Erythroblast (primary cell): Measurements from ENCODE around the gene MYO9B.
"Not testable (repeated sequence)": the region's sequence is repeated elsewhere in the genome, so short reads cannot be mapped to it uniquely, and the experiment has no call there.

Experiments used
- DNase-seq, 2 experiments: peaks; one replicate each; lab custom pipeline; 2025; lab: John Stamatoyannopoulos, UW
- GATA1 ChIP-seq: IDR thresholded peaks from 2 replicates; pipeline ENCODE4 v1.6.1; 2011; ENCODE audit warnings: low read depth, mild to moderate bottlenecking, control low read depth, low read length, moderate library complexity
- POLR2A ChIP-seq: IDR thresholded peaks from 2 replicates; pipeline ENCODE4 v1.6.1; 2011; ENCODE audit warnings: mild to moderate bottlenecking, low read length

Gene MYO9B

DNA sequence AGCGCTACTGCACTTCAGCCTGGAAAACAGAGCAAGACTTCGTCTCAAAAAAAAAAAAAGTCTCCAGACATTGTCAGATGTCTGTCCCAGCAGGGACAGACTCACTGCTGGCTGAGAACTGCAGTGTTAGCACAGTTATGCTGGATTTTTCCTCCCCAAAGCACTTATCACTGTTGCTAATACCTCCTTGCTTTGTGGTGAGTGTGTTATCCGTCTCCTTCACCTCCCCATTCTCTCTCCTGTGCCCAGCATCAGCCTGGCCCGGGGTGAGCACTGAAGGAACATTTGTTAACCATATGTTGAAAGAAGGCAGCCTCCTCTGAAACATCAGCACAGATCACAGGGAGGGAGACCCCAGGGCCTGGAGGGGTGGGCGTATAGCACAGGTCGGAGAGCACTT lies 11.3 kb downstream of the MYO9B start:
- no peak for DNase-seq
- TF ChIP-seq GATA1 = no peak
- TF ChIP-seq POLR2A = no peak

DNA sequence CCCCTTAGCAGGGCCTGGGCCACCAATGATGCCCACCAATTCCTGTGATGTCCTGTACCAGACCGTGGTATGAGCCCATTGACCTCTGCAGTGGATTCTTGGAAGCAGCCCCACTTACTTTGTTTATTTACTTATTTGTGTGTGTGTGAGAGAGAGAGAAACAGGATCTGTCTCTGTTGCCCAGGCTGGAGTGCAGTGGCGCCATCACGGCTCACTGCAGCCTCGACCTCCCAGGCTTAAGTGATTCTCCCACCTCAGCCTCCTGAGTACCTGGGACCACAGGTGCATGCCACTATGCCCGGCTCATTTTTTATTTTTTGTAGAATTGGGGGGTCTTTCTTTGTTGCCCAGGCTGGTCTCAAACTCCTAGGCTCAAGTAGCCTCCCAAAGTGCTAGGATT lies 13.0 kb downstream of the MYO9B start:
- no peak for DNase-seq
- no peak for TF ChIP-seq POLR2A
- no peak for TF ChIP-seq GATA1

DNA sequence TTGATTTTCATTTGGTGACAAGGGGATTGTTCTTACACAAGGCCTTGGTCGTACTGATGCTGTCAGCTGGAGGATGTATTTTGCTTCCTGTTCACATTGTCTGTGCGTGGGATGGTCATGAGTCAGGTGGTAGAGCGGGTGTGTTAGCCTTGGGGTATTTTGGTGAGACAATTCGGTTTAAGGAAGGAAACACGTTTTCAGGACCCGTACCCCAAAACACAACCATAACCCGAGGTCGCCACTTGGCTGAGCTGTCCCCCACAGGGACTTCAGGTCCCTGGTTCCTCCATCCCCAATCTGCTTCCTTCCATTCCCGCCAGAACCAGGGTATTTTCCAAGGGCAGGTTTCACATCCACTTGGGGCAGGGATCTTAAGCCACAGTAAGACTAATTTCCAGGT lies 15.0 kb downstream of the MYO9B start:
- no peak for TF ChIP-seq POLR2A
- no peak for TF ChIP-seq GATA1
- no peak for DNase-seq

DNA sequence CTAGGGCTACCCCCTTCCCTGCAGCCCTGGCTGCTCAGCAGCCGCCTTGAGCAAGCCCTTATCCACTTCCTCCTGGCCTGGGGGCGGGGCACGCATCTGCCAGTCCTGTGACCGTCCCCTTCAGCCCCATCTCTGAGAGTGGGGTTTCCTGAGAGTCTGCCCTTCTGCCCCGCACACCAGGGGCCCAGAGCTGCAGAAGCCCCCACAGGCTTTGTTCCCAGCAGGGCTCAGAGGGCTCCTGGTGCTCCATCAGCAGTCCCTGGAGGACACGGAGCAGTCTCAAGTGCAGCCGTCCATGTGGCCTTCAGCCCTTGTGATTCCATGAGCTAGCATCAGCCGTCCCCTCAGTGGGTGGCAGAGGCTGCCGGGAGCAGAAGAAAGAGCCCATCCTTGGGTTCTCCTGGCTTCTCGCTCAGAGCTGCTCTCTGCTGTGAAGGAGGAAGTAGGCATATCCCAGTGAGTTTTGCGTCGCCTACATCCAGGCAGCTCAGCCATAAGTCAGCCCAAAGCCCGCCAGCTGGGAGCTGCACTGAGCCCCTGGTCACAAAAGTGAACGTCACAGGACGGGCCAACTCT lies 16.3 kb downstream of the MYO9B start:
- DNase-seq = peak; percentile 55 to 67
- TF ChIP-seq POLR2A (no peak), GATA1 (no peak)

DNA sequence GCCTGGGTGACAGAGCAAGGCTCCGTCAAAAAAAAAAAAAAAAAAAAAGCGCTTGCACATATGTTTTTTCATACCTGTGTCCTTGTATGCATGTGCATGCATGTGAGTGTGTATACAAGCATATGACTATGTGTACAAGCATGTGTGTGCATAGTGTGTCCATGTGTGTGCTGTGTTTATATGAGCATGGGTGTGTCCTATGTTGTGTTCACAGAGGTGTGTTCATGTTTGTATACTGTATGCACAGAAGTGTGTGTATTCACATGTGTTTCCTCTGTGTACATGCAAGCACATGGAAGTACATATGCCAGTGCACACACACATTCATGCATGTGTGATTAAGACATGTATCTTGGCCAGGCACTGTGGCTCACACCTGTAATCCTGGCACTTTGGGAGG lies 17.1 kb downstream of the MYO9B start:
- no peak for DNase-seq
- no peak for TF ChIP-seq GATA1
- TF ChIP-seq POLR2A = no peak

DNA sequence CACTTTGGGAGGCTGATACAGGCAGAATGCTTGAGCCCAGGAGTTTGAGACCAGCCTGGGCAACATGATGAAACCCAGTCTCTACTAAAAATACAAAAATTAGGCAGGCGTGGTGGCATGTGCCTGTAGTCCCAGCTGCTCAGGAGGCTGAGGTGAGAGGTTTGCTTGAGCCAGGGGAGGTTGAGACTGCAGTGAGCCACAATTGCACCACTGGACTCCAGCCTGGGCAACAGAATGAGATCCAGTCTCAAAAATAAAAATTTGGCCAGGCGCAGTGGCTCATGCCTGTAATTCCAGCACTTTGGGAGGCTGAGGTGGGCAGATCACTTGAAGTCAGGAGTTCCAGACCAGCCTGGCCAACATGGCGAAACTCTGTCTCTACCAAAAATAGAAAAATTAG lies 19.1 kb downstream of the MYO9B start:
- not testable (repeated sequence) for DNase-seq

DNA sequence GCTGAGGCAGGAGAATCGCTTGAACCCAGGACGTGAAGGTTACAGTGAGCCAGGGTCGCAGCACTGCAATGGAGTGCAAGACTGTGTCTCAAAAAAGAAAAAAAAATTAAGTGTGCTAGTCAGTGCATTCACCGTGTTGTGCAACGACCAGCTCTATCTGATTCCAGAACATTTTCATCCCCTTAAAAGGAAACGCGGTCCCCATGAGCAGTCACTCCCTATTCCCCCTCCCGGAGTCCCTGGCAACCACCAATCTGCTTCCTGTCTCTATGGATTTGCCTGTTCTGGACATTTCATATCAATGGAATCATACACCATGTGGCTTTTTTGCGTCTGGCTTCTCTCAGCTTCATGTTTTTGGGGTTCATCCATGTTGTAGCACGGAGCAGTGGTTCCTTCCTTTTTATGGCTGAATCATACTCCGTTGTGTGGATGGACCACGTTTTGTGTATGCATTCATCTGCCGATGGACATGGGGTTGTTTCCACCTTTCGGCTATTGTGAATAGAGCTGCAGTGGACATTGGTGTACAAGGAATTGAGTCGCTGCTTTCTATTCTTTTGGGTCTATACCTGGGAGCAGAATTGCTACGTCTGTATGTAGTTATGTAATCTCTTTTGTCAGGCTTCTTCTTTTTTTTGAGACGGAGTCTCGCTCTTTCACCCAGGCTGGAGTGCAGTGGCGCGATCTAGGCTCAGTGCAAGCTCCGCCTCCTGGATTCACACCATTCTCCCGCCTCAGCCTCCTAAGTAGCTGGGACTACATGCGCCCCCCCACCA lies 19.8 kb downstream of the MYO9B start:
- DNase-seq = peak in 1 of 2 experiments; percentile 29

DNA sequence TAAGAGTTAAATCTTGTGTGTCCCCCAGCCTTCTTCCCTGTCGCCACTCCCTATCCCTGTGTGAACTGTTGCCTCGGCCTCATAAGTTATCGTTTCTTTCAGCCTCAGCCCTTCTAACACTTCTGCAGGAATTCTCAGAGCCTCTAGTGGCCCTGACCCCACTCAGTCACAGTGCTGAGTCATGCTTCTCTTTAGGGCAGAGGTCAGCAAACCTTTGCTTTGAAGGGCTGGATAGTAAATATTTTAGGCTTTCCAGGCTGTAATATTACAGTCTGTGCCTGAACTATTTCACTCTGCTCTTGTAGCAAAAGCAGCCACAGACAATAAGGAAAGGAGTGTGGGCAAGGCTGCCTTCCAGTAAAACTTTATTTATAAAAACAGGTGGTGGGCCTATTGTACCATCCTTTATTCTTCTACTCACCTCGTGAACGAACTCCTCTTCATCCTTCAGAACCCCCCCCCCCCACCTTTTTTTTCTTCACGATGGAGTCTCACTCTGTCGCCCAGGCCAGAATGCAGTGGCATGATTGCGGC lies 22.1 kb downstream of the MYO9B start:
- TF ChIP-seq POLR2A (no peak), GATA1 (no peak)
- peak; percentile 77 to 80 for DNase-seq

More for the DNA sequence above, 19.8 kb downstream of the MYO9B start:
- TF ChIP-seq GATA1 = no peak
- no peak for TF ChIP-seq POLR2A

DNA sequence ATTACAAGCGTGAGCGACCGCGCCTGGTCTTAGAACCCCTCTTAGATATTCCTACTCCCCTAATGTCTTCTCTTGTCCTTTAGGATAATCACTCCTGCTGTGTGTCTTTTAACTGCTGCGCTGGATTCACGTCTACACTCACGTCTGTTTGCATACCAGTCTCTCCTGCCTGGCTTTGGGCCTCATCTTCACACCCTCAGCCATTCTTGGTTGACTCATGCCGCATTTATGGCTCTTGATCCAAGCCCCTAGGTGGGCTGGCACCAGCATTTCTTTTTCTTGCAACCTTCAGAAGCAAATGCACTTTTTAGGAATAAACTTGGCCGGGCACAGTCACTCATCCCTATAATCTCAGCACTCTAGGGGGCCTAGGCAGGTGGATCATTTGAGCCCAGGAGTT lies 22.7 kb downstream of the MYO9B start:
- TF ChIP-seq POLR2A = no peak
- no peak for TF ChIP-seq GATA1
- DNase-seq = no peak

DNA sequence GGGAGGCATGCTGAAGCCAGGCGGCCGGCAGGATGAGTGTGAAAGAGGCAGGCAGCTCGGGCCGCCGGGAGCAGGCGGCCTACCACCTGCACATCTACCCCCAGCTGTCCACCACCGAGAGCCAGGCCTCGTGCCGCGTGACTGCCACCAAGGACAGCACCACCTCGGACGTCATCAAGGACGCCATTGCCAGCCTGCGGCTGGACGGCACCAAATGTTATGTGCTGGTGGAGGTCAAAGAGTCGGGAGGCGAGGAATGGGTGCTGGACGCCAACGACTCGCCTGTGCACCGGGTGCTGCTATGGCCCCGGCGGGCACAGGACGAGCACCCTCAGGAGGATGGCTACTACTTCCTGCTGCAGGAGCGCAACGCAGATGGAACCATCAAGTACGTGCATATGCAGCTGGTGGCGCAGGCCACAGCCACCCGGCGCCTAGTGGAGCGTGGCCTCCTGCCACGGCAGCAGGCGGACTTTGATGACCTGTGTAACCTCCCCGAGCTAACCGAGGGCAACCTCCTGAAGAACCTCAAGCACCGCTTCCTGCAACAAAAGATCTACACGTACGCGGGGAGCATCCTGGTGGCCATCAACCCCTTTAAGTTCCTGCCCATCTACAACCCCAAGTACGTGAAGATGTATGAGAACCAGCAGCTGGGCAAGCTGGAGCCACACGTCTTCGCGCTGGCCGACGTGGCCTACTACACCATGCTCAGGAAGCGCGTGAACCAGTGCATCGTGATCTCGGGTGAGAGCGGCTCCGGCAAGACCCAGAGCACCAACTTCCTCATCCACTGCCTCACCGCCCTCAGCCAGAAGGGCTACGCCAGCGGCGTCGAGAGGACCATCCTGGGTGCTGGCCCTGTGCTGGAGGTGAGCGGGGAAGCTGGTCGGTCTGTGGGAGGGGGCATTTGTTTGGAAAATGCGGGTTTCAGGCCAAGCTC lies 26.4 kb downstream of the MYO9B start:
- no peak for DNase-seq
- no peak for TF ChIP-seq POLR2A
- no peak for TF ChIP-seq GATA1

DNA sequence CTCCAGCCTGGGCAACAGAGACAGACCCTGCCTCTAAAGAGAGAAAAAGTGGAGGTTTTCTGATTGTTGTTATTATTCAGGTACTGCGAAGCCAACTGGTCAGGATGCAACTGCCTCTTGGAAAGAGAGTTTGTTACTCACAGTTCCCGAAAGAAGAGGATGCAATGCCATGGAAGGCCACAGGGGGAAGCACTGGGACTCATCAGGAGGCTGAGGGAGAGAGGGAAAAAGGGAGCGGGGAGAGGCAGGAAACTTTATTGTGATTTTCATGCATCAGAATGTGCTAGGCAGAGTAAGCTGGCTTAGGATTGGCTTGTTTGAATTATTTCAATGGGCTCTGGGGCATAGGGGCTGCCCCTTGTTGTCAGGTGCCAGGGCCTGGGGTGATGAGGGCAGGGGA lies 27.6 kb downstream of the MYO9B start:
- DNase-seq = peak; percentile 42 to 46
- TF ChIP-seq POLR2A = no peak
- no peak for TF ChIP-seq GATA1

DNA sequence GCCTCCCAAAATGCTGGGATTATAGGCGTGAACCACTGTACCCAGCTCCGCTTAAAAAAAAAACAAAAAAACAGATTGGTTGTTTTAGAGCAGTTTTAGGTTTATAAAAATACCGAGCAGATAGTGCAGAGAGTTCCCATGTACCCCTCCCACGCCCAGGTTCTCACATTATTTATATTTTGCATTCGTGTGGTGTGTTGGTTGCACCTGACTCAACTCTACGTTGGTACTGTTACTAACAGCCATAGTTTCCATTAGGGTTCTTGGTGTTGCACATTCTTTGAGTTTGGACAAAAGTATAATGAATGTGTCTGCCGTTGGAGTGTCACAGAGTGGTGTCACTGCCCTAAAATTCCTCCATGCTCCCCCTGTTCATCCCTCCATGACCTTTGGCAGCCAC lies 29.1 kb downstream of the MYO9B start:
- TF ChIP-seq POLR2A = no peak
- no peak for DNase-seq

DNA sequence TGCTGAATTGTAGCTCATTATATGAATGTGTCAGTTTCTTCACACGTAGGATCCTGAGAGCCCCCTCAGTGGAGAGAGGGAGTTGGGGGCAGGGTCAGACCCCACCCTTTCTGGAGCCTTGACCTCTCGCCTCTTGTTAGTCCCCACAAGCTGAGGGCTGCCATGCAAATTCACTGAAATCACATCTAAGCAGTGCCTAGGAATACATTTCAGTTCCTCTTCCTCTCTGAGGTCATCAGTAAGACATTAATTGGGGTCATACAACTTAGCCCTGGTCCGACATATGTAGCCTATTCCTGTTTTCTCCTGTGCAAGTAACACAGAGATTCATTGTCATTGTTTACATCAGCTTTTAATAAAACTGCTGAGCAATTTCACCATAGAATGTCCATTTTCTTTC lies 30.0 kb downstream of the MYO9B start:
- no peak for DNase-seq
- TF ChIP-seq GATA1 (no peak), POLR2A (no peak)

DNA sequence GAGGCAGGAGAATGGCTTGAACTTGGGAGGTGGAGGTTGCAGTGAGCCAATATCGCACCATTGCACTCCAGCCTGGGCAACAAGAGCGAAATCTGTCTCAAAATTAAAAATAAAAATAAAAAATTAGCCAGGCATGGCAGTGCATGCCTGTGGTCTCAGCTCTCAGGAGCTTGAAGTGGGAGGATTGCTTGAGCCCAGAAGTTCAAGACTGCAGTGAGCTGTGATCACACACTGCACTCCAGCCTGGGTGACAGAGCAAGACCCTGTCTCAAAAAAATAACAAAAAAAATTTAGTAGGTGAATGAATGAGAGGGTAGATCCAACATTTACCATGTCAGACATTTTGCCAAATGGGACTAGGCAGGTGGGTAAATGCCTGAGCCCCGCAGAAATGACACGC lies 31.4 kb downstream of the MYO9B start:
- not testable (repeated sequence) for DNase-seq
